ENCODE results near the gene TP53I11. TPM values are rescaled to one million over a fixed set of nuclear protein-coding genes. Genes with fewer than 3 reads are reported as not detected.

Gene TP53I11
- total RNA-seq, 1 experiment from 2014 or later, result 17.7 TPM

DNA sequence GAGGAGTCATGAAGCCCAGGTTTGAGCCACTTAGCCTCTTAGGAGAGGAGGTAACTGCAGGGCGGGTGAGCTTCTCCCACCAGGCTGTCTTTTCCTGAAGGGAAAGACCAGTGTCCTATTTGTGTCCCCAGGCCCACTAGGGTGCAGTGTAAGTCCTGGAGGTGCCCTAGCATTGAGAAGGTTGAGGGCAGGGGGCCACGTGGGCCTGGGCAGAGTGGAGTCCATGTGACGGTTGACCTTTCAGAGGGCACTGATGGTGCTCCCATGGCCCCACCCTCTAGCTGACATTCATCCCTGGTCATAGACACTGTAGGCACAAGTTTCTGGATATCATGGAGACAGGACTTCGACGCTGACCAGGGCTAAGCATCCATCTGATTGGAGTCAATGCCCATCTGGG is 44.1 kb upstream of the TP53I11 start:
- H3K9me3 Mint-ChIP-seq (ENCODE audit: unreplicated experiment), result no peaks in the 10 kb centered on the region
- no peak overlapping the region for H3K27ac Mint-ChIP-seq (ENCODE audit: low read depth, unreplicated experiment)
- intact Hi-C loops (cut with micrococcal nuclease), result no loop called here
- no peaks in the 10 kb centered on the region for H3K36me3 Mint-ChIP-seq (ENCODE audit: insufficient read depth, unreplicated experiment)
- H3K27me3 Mint-ChIP-seq (ENCODE audit: insufficient read depth, unreplicated experiment), result no peaks in the 10 kb centered on the region
- ChIA-PET CTCF (interaction anchor here (0.6 kb wide), 1 partner anchor 326 kb away, joined by 3 read pairs; no protein-coding TSS in a partner anchor), POLR2A (no interaction called here)
- H3K4me3 Mint-ChIP-seq (ENCODE audit: unreplicated experiment), result no peak overlapping the region
- no TSS peak for BruUV-seq (replicated peaks)
- TF ChIP-seq, protein P1, sequence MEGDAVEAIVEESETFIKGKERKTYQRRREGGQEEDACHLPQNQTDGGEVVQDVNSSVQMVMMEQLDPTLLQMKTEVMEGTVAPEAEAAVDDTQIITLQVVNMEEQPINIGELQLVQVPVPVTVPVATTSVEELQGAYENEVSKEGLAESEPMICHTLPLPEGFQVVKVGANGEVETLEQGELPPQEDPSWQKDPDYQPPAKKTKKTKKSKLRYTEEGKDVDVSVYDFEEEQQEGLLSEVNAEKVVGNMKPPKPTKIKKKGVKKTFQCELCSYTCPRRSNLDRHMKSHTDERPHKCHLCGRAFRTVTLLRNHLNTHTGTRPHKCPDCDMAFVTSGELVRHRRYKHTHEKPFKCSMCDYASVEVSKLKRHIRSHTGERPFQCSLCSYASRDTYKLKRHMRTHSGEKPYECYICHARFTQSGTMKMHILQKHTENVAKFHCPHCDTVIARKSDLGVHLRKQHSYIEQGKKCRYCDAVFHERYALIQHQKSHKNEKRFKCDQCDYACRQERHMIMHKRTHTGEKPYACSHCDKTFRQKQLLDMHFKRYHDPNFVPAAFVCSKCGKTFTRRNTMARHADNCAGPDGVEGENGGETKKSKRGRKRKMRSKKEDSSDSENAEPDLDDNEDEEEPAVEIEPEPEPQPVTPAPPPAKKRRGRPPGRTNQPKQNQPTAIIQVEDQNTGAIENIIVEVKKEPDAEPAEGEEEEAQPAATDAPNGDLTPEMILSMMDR (IDR thresholded peaks at IDR 0.05; ENCODE audit: unreplicated experiment), result no peak
- DNase-seq (ENCODE audit: unreplicated experiment), result no peak
- H3K4me1 Mint-ChIP-seq (ENCODE audit: insufficient read depth, unreplicated experiment), result no peaks in the 10 kb centered on the region

DNA sequence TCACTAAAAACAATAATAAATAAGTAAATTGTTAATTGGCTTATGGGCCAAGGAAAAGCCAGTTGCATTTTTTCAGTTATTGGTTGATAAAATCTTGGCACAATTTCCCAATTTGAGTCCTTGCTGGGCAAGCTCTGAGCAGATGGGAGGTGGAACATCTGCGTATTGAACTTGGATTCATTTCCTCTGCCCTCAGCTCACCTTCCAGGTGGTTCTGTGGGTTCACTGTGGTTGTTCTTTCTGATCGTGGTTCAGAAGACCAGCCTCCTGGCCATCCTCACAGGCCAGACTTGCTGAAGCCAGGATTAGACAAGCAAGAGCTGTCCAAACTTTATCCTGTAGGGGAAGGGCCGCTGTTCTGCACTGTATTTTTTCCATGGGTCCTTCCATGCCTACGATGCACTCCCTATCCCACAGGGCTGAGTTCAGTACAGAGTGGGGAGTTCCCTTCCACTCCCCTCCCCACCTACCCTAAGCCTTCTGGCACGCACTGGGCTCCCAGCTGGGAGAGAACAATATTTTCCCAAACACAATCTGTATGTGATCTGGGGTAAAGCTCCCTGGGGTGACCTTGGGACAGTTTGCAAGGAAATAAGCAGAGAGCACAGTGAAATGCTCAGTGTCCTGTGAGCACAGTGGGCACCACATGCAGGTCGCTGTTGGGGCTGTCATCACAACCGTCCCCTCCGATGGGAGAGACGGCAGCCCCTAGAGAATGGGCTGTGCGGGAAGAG is 43.5 kb upstream of the TP53I11 start:
- POLR2A ChIA-PET, result no interaction called here
- Mint-ChIP-seq H3K9me3 (ENCODE audit: unreplicated experiment) (no peaks in the 10 kb centered on the region), H3K4me1 (ENCODE audit: insufficient read depth, unreplicated experiment) (no peaks in the 10 kb centered on the region), H3K4me3 (ENCODE audit: unreplicated experiment) (no peak overlapping the region), H3K27ac (ENCODE audit: low read depth, unreplicated experiment) (no peak overlapping the region), H3K36me3 (ENCODE audit: insufficient read depth, unreplicated experiment) (no peaks in the 10 kb centered on the region), H3K27me3 (ENCODE audit: insufficient read depth, unreplicated experiment) (no peaks in the 10 kb centered on the region)
- no TSS peak for BruUV-seq (replicated peaks)
- CTCF ChIA-PET, result no interaction called here
- no peak for DNase-seq (ENCODE audit: unreplicated experiment)
- TF ChIP-seq, protein P1 (IDR thresholded peaks at IDR 0.05; ENCODE audit: unreplicated experiment), result no peak
- intact Hi-C loops (cut with micrococcal nuclease), result no loop called here

DNA sequence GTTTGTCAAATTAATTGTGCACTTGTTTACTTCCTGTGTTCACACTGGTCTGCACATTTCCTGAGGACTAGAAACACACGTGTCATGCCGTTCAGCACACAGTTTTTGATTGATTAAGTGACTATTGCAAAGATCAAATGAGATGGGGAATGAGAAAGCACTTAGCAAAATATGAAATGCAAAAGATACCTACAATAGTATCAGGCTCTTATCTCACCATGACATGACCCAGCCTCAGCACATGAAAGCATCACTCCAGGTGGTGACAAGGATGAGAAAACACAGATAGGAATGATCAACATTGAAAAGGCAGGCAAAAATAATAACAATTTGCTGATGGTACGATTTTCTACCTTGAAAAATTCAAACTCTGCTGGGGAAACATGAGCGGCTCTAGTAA is 42.1 kb upstream of the TP53I11 start:
- intact Hi-C loops (cut with micrococcal nuclease), result no loop called here
- Mint-ChIP-seq H3K9me3 (ENCODE audit: unreplicated experiment) (no peaks in the 10 kb centered on the region), H3K27ac (ENCODE audit: low read depth, unreplicated experiment) (no peak overlapping the region), H3K4me3 (ENCODE audit: unreplicated experiment) (no peak overlapping the region), H3K4me1 (ENCODE audit: insufficient read depth, unreplicated experiment) (no peaks in the 10 kb centered on the region), H3K27me3 (ENCODE audit: insufficient read depth, unreplicated experiment) (peaks cover 12% of the 10 kb centered on the region), H3K36me3 (ENCODE audit: insufficient read depth, unreplicated experiment) (no peaks in the 10 kb centered on the region)
- ChIA-PET POLR2A (no interaction called here), CTCF (no interaction called here)
- DNase-seq (ENCODE audit: unreplicated experiment), result no peak
- TF ChIP-seq, protein P1 (IDR thresholded peaks at IDR 0.05; ENCODE audit: unreplicated experiment), result no peak
- BruUV-seq (replicated peaks), result no TSS peak

DNA sequence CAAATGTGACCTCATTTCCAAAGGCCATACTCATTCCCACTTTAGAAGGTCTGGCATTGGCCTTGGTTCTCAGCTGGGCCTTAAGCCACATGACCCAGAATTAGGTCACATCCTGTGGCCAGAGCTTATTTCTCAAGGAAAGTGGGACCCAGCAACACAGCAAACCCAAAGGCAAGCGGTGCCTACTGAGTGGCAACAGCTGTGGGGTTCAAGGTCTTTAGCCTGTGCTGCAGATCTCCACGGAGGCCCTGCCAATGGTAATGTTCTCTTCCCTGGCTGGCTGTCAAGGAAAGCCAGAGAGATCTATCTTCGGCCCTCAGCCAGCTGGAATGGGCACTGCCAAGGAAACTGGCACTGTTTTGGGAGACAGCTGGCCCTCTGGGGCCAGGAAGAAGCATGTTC is 41.5 kb upstream of the TP53I11 start:
- Mint-ChIP-seq H3K36me3 (ENCODE audit: insufficient read depth, unreplicated experiment) (no peaks in the 10 kb centered on the region), H3K4me1 (ENCODE audit: insufficient read depth, unreplicated experiment) (no peaks in the 10 kb centered on the region), H3K9me3 (ENCODE audit: unreplicated experiment) (no peaks in the 10 kb centered on the region), H3K4me3 (ENCODE audit: unreplicated experiment) (no peak overlapping the region), H3K27ac (ENCODE audit: low read depth, unreplicated experiment) (no peak overlapping the region), H3K27me3 (ENCODE audit: insufficient read depth, unreplicated experiment) (peaks cover 12% of the 10 kb centered on the region)
- no peak for DNase-seq (ENCODE audit: unreplicated experiment)
- no TSS peak for BruUV-seq (replicated peaks)
- TF ChIP-seq, protein P1 (IDR thresholded peaks at IDR 0.05; ENCODE audit: unreplicated experiment), result no peak
- intact Hi-C loops (cut with micrococcal nuclease), result no loop called here
- ChIA-PET POLR2A (no interaction called here), CTCF (no interaction called here)

All from MCF 10A (cell line).